Measurements from ENCODE around the gene NINJ1. TPM values are rescaled to one million over a fixed set of nuclear protein-coding genes. Genes with fewer than 3 reads are reported as not detected.

Gene NINJ1
- total and polyA plus RNA-seq, 2 donors (not counting 1 experiment from before 2014, with no cell fraction given) = 8.3 to 13.2 TPM

GRCh38 chr9:93110311-93110855 lies 23.7 kb downstream of the NINJ1 start:
- POLR2A ChIA-PET = no interaction called here

More at GRCh38 chr9:93110311-93110855, 23.7 kb downstream of the NINJ1 start:
- H3K9ac ChIP-seq (ENCODE audit: low read length) = no peak overlapping the region
- WGBS (ENCODE audit: insufficient coverage) = 26% methylated on average over 14 of the region's 14 CpGs
- peaks cover 44% of the 10 kb centered on the region for H3K79me2 ChIP-seq (ENCODE audit: control insufficient read depth, insufficient read depth, low read length)
- H3K4me3 ChIP-seq (ENCODE audit: control extremely low read depth in 1 of 5, extremely low read depth in 1 of 5, insufficient read depth in 1 of 5, low read depth in 2 of 5, low read length in 4 of 5) = no peak overlapping the region
- no peak overlapping the region for H3K27ac ChIP-seq (ENCODE audit: low read length in 2 of 2)
- Mint-ChIP-seq H3K27me3 (no peaks in the 10 kb centered on the region), H3K9me3 (ENCODE audit: insufficient read depth) (no peaks in the 10 kb centered on the region), H3K4me1 (peaks cover 30% of the 10 kb centered on the region), H3K4me3 (no peak overlapping the region), H3K27ac (no peak overlapping the region)
- CTCF ChIA-PET = interaction anchor here (1.2 to 5.6 kb wide), 9 partner anchors 9 to 192 kb away, joined by 3 to 53 read pairs (median 25); partner anchors contain the start of gene CARD19
- intact Hi-C loops (cut with micrococcal nuclease) = no loop called here
- H3K4me2 ChIP-seq (replicated peaks; ENCODE audit: low read depth, low read length, poor library complexity, severe bottlenecking) = peak overlapping the region; percentile 18
- peaks cover 0 to 11% of the 10 kb centered on the region in 2 experiments for H3K36me3 ChIP-seq (replicated peaks in 1 of 2; ENCODE audit: control extremely low read depth in 1 of 2, control insufficient read depth in 1 of 2, extremely low read depth in 1 of 2, insufficient read depth in 2 of 2, low read length in 1 of 2)
- peaks cover 21 to 29% of the 10 kb centered on the region in 2 donors for H3K4me1 ChIP-seq (ENCODE audit: control insufficient read depth in 2 of 2, insufficient read depth in 2 of 2, low read length in 2 of 2)
- no peak for ATAC-seq (ENCODE audit: low read depth)
- DNase-seq = peak; percentile 24
- H2AFZ ChIP-seq (ENCODE audit: insufficient read depth, low read depth, low read length, poor library complexity, severe bottlenecking) = no peak overlapping the region
- TF ChIP-seq EZH2 (IDR thresholded peaks at IDR 0.05; ENCODE audit: borderline replicate concordance, insufficient read depth, low read depth, low read length, poor library complexity, severe bottlenecking) (no peak), CTCF (IDR thresholded peaks at IDR 0.05) (no peak)
- H3K9me3 ChIP-seq (ENCODE audit: control extremely low read depth in 1 of 3, control insufficient read depth in 2 of 3, insufficient read depth in 1 of 3, low read length in 2 of 3) = no peaks in the 10 kb centered on the region
- H4K20me1 ChIP-seq (ENCODE audit: control insufficient read depth, insufficient read depth, low read length, poor library complexity, severe bottlenecking) = peaks cover 5% of the 10 kb centered on the region
- H3K27me3 ChIP-seq (replicated peaks in 1 of 4; ENCODE audit: control extremely low read depth in 1 of 4, control insufficient read depth in 3 of 4, insufficient read depth in 4 of 4, low read length in 3 of 4) = no peaks in the 10 kb centered on the region
